HepG2 (cell line): ENCODE data around the gene ZBTB9. TPM values are rescaled to one million over a fixed set of nuclear protein-coding genes. Genes with fewer than 3 reads are reported as not detected.

Source experiments
- ARHGAP35 ChIP-seq: sonication (generic); formaldehyde crosslinking; IDR thresholded peaks from 2 replicates; pipeline ENCODE4 v1.9.0; 2022; ENCODE audit warnings: mild to moderate bottlenecking, inconsistent platforms, moderate library complexity, missing genetic modification reagents, borderline replicate concordance
- DMTF1 ChIP-seq: sonication (generic); formaldehyde crosslinking; IDR thresholded peaks from 2 replicates; pipeline ENCODE4 v1.4.0; 2020; ENCODE audit warnings: mild to moderate bottlenecking, missing genetic modification reagents
- E2F5 ChIP-seq: sonication (generic); formaldehyde crosslinking; conservative IDR thresholded peaks from 2 replicates; pipeline ENCODE4 v1.4.0; 2020; ENCODE audit warnings: missing genetic modification reagents
- FOXJ3 ChIP-seq: sonication (generic); formaldehyde crosslinking; IDR thresholded peaks from 2 replicates; pipeline ENCODE4 v1.4.0; 2020; ENCODE audit warnings: missing genetic modification reagents, mild to moderate bottlenecking, borderline replicate concordance
- HNF4G ChIP-seq, 2 experiments: sonication (generic) in 1 of 2; formaldehyde crosslinking in 1 of 2; IDR thresholded peaks; 2 replicates each; pipeline versions ENCODE4 v1.4.0 to v1.6.1; 2011 to 2020; ENCODE audit warnings: borderline replicate concordance in 2 of 2, low read depth in 2 of 2, mild to moderate bottlenecking in 2 of 2, low read length in 1 of 2, missing genetic modification reagents in 1 of 2, moderate library complexity in 1 of 2
- NCOA5 ChIP-seq: sonication (generic); formaldehyde crosslinking; IDR thresholded peaks from 2 replicates; pipeline ENCODE4 v1.4.0; 2020; ENCODE audit warnings: missing genetic modification reagents
- NFKB2 ChIP-seq: sonication (generic); formaldehyde crosslinking; IDR thresholded peaks from 2 replicates; pipeline ENCODE4 v1.4.0; 2020; ENCODE audit warnings: missing genetic modification reagents, borderline replicate concordance
- PHB2 ChIP-seq: fragments of 450-650 bp; IDR thresholded peaks from 2 replicates; pipeline ENCODE4 v1.6.1; 2018; ENCODE audit not compliant: partially characterized antibody
- PHF20 ChIP-seq: sonication (generic); formaldehyde crosslinking; IDR thresholded peaks from 2 replicates; pipeline ENCODE4 v1.5.0; 2020; ENCODE audit warnings: mild to moderate bottlenecking, missing genetic modification reagents
- PTBP1 ChIP-seq: fragments of 200-400 bp; formaldehyde crosslinking; IDR thresholded peaks from 2 replicates; pipeline ENCODE4 v1.6.1; 2018; ENCODE audit warnings: low read length, low read depth; ENCODE audit not compliant: poor library complexity, severe bottlenecking
- SAP130 ChIP-seq: IDR thresholded peaks from 2 replicates; pipeline ENCODE4 v1.6.1; 2016; ENCODE audit warnings: low read depth
- SIX1 ChIP-seq: sonication (generic); formaldehyde crosslinking; IDR thresholded peaks from 2 replicates; pipeline ENCODE4 v1.4.0; 2020; ENCODE audit warnings: missing genetic modification reagents, borderline replicate concordance
- STAG1 ChIP-seq: sonication (generic); formaldehyde crosslinking; IDR thresholded peaks from 2 replicates; pipeline ENCODE4 v1.4.0; 2020; ENCODE audit warnings: missing genetic modification reagents
- ZKSCAN8 ChIP-seq: IDR thresholded peaks from 2 replicates; pipeline ENCODE4 v1.6.1; 2016; ENCODE audit warnings: borderline replicate concordance, missing genetic modification reagents, missing compliant biosample characterization
- ZNF138 ChIP-seq: sonication (generic); formaldehyde crosslinking; IDR thresholded peaks from 2 replicates; pipeline ENCODE4 v1.5.0; 2020; ENCODE audit warnings: mild to moderate bottlenecking, low read depth, missing genetic modification reagents
- ZNF142 ChIP-seq: sonication (generic); formaldehyde crosslinking; IDR thresholded peaks from 2 replicates; pipeline ENCODE4 v1.4.0; 2020; ENCODE audit warnings: missing genetic modification reagents
- ZNF44 ChIP-seq: sonication (generic); formaldehyde crosslinking; IDR thresholded peaks from 2 replicates; pipeline ENCODE4 v1.5.1; 2020; ENCODE audit warnings: mild to moderate bottlenecking, missing genetic modification reagents
- ZNF484 ChIP-seq: sonication (generic); formaldehyde crosslinking; IDR thresholded peaks from 2 replicates; pipeline ENCODE4 v1.5.1; 2020; ENCODE audit warnings: mild to moderate bottlenecking, low read depth, missing genetic modification reagents, borderline replicate concordance
- ZNF709 ChIP-seq: sonication (generic); formaldehyde crosslinking; IDR thresholded peaks from 2 replicates; pipeline ENCODE4 v1.5.0; 2020; ENCODE audit warnings: mild to moderate bottlenecking, missing genetic modification reagents
- polyA plus RNA-seq, 8 experiments: library from polyadenylated mRNA; depleted of rRNA in 3 of 8; stranded (reverse) in 7 of 8; unstranded in 1 of 8; fragments of >200 nt; fragmentation: Illumina TruSeq in 4 of 8; extraction: Trizol in 4 of 8; gene quantifications; 2 replicates each; pipeline versions ENCODE4 v1.2.1 to v1.2.3, GENCODE V29; 2011 to 2016; ENCODE audit warnings: low read depth in 4 of 8, missing spikeins in 1 of 8, mixed read lengths in 1 of 8; ENCODE audit not compliant: insufficient read depth in 1 of 8
- total RNA-seq, 5 experiments: library from RNA; depleted of rRNA; stranded (reverse); fragments of >200 nt; fragmentation: Illumina TruSeq; extraction: Trizol; gene quantifications; 2 replicates each; pipeline ENCODE4 v1.2.3, GENCODE V29; 2016; ENCODE audit warnings: low read depth in 1 of 5

ZBTB9 gene
- total and polyA plus RNA-seq, 2 of the 13 experiments (the other 11 are each of a cell fraction or from before 2014, with no cell fraction given) = 5.3 to 9.2 TPM

GRCh38 chr6:33417903-33418689 lies 36.3 kb upstream of the ZBTB9 start, which contains the start of gene CUTA (continued):
- TF ChIP-seq DMTF1 (CRISPR knock-in tag) (peak; percentile 95), ARHGAP35 (CRISPR knock-in tag) (no peak; the same call in 1 of the 2 replicates), ZNF142 (CRISPR knock-in tag) (peak; percentile 48; the same call in 1 of the 2 replicates), PHF20 (CRISPR knock-in tag) (peak; percentile 91), STAG1 (CRISPR knock-in tag) (0 out of 2 replicates have a peak, but pooled peaks have one; percentile 10), ZNF44 (CRISPR knock-in tag) (peak; percentile 97), PHB2 (no peak), NFKB2 (CRISPR knock-in tag) (peak; percentile 95), E2F5 (CRISPR knock-in tag) (no peak; the same call in 1 of the 2 replicates), FOXJ3 (CRISPR knock-in tag) (peak; percentile 61; the same call in 1 of the 2 replicates), NCOA5 (no peak), SAP130 (CRISPR knock-in tag) (peak; percentile 99), ZNF709 (CRISPR knock-in tag) (peak; percentile 88), ZNF484 (CRISPR knock-in tag) (no peak; the same call in 1 of the 2 replicates), SIX1 (CRISPR knock-in tag) (peak; percentile 10; the same call in 1 of the 2 replicates), PTBP1 (peak; percentile 7), HNF4G (IDR thresholded peaks at IDR 0.05; ENCODE audit: borderline replicate concordance, low read depth, low read length) (no peak), HNF4G (CRISPR knock-in tag; IDR thresholded peaks at IDR 0.05; ENCODE audit: borderline replicate concordance, low read depth) (peak; percentile 21; the same call in 1 of the 2 replicates), ZKSCAN8 (CRISPR knock-in tag) (peak; percentile 6; the same call in 1 of the 2 replicates), ZNF138 (peak; percentile 95)
